ENCODE results near the gene MRGPRF. TPM values are rescaled to one million over a fixed set of nuclear protein-coding genes. Genes with fewer than 3 reads are reported as not detected.

Gene MRGPRF
- total and polyA plus RNA-seq, 8 donors: 6.7 to 123 (median 20.8) TPM

DNA sequence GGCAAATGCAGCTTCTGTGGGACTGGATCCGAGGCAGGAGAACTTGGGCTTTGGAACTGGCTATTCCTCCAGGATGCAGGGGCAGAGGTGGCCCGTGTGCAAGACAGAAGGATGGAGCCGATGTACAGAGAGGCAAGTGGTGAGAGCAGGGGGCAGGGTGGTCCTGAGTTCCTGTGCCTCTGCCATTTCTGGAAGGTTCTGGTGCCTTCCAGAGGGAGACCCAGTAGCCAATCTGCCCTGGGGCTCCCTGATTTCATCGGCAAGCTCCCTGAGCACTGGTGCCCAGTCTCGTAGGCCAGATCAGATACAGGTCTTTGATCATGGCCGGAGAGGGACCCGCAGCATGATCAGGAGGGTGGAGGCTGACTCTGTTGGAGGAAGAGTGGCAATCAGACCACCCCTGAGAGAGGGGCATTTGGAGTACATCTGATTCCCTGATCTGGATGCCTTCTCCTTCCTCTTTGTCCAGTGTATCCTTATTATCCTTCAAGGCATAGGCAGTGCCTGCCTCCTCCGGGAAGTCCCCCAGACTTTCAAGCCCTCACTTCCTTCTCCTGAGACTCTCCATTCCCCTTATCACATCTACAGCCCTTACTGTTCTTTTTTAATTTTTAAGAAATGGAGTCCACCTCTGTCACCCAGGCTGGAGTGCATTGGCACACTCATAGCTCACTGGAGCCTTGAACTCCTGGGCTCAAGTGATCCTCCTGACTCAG is 42.0 kb downstream of the MRGPRF start:
- WGBS, 5 donors: 75 to 90% (median 82%) methylated on average over 4 to 8 of the region's 8 CpGs
- H3K4me3 ChIP-seq: no peak overlapping the region
- no peak for DNase-seq

DNA sequence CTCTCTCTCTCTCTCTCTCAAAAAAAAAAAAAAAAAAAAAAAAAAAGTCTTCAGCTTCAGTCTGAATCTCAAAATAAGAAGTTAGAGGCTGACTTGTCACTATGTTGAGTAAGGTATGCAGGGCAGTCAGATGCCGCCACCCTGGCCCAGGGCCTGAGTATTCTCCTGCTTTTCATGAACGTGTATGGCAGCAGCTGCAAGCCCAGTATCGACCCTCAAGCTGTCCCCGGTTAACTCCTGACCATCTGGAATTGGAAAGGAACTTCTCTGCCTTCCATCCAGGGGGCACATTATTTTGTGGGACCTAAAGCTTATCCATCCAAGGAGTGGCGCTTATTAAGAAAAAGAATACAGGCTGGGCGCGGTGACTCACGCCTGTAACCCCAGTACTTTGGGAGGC is 43.7 kb downstream of the MRGPRF start:
- DNase-seq: no peak
- Histone ChIP-seq H3K4me3 (no peak overlapping the region), H3K9me3 (no peaks in the 10 kb centered on the region), H3K36me3 (no peaks in the 10 kb centered on the region), H3K27me3 (peaks cover 0 to 22% (median 0%) of the 10 kb centered on the region in 3 donors), H3K27ac (no peak overlapping the region), H3K4me1 (no peaks in the 10 kb centered on the region)
- no peak for TF ChIP-seq POLR2A (IDR thresholded peaks at IDR 0.05)
- TF ChIP-seq EP300 (IDR thresholded peaks at IDR 0.05): no peak
- TF ChIP-seq POLR2AphosphoS5 (IDR thresholded peaks at IDR 0.05): no peak
- TF ChIP-seq, protein P1, sequence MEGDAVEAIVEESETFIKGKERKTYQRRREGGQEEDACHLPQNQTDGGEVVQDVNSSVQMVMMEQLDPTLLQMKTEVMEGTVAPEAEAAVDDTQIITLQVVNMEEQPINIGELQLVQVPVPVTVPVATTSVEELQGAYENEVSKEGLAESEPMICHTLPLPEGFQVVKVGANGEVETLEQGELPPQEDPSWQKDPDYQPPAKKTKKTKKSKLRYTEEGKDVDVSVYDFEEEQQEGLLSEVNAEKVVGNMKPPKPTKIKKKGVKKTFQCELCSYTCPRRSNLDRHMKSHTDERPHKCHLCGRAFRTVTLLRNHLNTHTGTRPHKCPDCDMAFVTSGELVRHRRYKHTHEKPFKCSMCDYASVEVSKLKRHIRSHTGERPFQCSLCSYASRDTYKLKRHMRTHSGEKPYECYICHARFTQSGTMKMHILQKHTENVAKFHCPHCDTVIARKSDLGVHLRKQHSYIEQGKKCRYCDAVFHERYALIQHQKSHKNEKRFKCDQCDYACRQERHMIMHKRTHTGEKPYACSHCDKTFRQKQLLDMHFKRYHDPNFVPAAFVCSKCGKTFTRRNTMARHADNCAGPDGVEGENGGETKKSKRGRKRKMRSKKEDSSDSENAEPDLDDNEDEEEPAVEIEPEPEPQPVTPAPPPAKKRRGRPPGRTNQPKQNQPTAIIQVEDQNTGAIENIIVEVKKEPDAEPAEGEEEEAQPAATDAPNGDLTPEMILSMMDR (IDR thresholded peaks at IDR 0.05): no peak
- WGBS, 5 donors: 69 to 76% (median 69%) methylated on average over 7 to 8 of the region's 8 CpGs
- intact Hi-C loops (cut with DNase I; ENCODE audit: low total_unique reads): no loop called here

More for the DNA sequence above, 42.0 kb downstream of the MRGPRF start:
- TF ChIP-seq, protein P1 (IDR thresholded peaks at IDR 0.05): no peak
- TF ChIP-seq POLR2A (IDR thresholded peaks at IDR 0.05) (no peak), POLR2AphosphoS5 (IDR thresholded peaks at IDR 0.05) (no peak), EP300 (IDR thresholded peaks at IDR 0.05) (no peak)
- no peak overlapping the region for H3K27ac ChIP-seq
- H3K4me1 ChIP-seq: no peaks in the 10 kb centered on the region
- no peaks in the 10 kb centered on the region for H3K36me3 ChIP-seq
- peaks cover 0 to 22% (median 0%) of the 10 kb centered on the region in 3 donors for H3K27me3 ChIP-seq
- H3K9me3 ChIP-seq: no peaks in the 10 kb centered on the region
- intact Hi-C loops (cut with DNase I; ENCODE audit: low total_unique reads): no loop called here

DNA sequence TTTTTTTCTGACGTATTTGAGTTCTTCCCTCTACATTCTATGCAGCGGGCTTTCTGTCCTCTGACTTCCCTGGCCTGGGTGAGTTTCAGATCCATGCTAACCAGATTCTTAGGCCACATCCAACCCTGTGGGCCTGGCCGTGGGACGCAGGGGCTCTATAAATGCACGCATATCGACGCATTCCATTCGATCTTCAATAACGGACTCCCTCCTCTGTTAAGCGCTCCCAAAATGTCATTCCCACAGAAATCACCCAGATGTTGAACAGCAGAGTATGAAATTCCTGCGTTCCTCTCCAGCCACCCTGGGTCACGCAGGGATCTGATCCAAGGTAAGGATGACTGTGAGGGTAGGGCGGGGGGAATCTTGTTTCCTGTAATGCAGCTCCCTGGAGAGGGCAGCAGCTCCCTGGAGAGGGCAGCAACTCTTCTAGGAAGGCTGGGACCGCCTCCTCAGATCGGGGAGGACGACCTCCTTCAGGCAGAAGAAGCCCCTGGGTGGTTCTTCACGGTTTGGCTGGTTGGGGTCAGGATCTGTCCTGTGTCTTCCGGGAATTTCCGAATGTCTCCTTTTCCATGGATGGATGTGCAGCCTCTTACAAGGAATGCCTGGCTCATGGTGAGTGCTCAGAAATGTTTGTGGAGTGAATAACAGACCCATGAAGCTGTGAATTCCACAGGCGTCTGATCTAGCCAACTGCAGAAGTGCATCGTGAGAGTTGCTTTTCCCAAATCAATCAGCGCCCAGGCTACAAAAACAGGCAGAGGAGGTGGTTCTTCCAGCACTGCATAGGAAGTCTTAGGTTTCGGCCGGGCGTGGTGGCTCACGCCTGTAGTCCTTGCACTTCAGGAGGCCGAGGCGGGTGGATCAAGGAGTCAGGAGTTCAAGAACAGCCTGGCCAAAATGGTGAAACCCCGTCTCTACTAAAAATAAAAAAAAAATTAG is 44.5 kb downstream of the MRGPRF start:
- no peaks in the 10 kb centered on the region for H3K4me1 ChIP-seq
- TF ChIP-seq POLR2AphosphoS5 (IDR thresholded peaks at IDR 0.05) (no peak), EP300 (IDR thresholded peaks at IDR 0.05) (no peak), POLR2A (IDR thresholded peaks at IDR 0.05) (no peak)
- TF ChIP-seq, protein P1 (IDR thresholded peaks at IDR 0.05): no peak
- H3K36me3 ChIP-seq: no peaks in the 10 kb centered on the region
- H3K27me3 ChIP-seq: peaks cover 0 to 22% (median 0%) of the 10 kb centered on the region in 3 donors
- WGBS, 5 donors: 70 to 73% (median 72%) methylated on average over 27 to 29 of the region's 29 CpGs
- H3K4me3 ChIP-seq: no peak overlapping the region
- intact Hi-C loops (cut with DNase I; ENCODE audit: low total_unique reads): no loop called here
- DNase-seq: no peak
- H3K9me3 ChIP-seq: no peaks in the 10 kb centered on the region
- H3K27ac ChIP-seq: no peak overlapping the region
